ENCODE measurements around the gene EFL1.

Gene EFL1

GRCh38 chr15:82129761-82130160, 132.8 kb downstream of the EFL1 start:
- TF ChIP-seq CTCF (conservative IDR thresholded peaks at IDR 0.05; ENCODE audit: low read depth, low read length), result no peak
- DNase-seq (ENCODE audit: low read depth), result peak; percentile 96
- H3K4me3 ChIP-seq (ENCODE audit: low read depth, low read length), result no peak overlapping the region

DNA sequence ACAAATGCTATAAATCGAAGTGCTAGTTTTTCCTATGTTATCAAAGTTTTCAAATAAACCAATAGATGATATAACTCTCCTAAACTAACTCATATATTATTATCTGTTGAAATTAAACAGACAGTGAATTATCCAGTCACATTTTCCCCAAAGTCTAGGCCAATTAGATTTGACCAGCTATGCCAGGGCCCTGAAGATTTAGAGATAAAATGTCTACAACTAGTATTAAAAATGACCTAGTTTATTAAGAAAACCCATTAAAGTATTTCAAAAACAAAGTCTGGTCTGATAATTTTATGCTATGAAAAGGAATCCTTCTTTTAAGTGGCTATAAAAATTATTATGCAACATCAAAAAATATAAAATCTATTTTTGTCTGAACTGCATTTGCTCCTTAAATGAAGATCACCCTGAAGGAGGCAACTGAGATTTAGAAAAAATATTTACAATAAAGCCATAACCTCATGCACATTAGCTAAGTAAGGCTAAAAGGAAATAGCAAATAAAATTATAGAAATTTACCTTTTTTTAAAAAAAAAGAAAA, 133.3 kb downstream of the EFL1 start:
- no peak overlapping the region for H3K4me3 ChIP-seq (ENCODE audit: low read depth, low read length)
- TF ChIP-seq CTCF (conservative IDR thresholded peaks at IDR 0.05; ENCODE audit: low read depth, low read length), result no peak
- no peak for DNase-seq (ENCODE audit: low read depth)

DNA sequence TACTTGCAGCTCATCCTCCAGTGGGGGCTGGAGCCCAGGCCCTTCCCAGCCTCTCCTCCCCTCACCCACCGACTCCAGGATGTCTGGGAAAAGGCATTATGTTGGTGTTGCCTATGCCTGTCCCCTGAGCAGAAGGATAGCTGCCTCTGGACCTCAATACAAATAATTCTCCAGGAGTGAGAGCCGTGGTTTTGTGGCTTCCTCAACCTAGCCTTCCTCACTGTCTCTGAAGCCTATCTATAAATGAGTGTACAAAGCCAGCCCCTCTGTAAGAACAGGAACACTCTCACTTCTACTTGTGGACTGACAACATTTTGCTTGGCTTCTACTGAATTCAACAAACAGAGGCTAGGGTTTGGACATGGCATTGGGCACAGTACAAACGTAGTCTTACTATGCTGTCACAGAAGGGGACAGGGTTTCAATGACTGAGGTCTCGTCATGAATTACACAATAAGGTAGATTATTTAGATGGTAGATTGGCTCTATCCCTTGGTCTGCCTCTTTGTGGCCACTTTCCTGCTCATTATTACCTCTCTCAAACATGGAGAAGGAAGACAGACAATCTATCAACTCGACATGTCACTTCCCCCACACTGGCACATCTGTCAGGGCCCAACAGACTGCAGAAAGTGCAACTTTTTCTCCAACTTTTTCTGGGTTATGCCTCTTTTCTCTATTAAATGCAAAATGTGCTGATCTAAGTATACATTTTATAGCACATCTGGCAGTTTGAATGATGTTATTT, 134.0 kb downstream of the EFL1 start:
- TF ChIP-seq CTCF (conservative IDR thresholded peaks at IDR 0.05; ENCODE audit: low read depth, low read length), result no peak
- DNase-seq (ENCODE audit: low read depth), result no peak
- H3K4me3 ChIP-seq (ENCODE audit: low read depth, low read length), result no peak overlapping the region

GRCh38 chr15:82127581-82127980, 135.0 kb downstream of the EFL1 start:
- DNase-seq (ENCODE audit: low read depth), result no peak
- no peak for TF ChIP-seq CTCF (conservative IDR thresholded peaks at IDR 0.05; ENCODE audit: low read depth, low read length)
- no peak overlapping the region for H3K4me3 ChIP-seq (ENCODE audit: low read depth, low read length)

DNA sequence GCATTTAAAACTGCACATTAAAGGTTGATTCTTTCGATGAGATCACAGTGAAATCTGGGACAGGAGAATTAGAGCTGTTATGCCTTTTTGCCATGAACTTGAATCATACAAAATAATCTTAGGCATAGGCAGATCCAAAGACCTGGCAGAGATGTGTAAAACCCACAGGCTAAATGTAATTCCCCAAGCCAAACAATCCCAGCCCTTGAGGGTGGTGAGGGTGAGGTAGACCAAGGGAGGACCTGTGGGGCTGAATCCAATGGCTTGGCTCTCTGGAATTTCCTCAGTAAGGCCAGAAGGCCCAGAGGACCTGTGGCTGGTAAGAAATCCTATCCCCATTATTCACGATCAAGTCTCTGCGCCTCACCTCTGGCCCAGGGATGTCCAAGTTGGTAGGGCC, 136.2 kb downstream of the EFL1 start:
- H3K4me3 ChIP-seq (ENCODE audit: low read depth, low read length), result no peak overlapping the region
- TF ChIP-seq CTCF (conservative IDR thresholded peaks at IDR 0.05; ENCODE audit: low read depth, low read length), result no peak
- no peak for DNase-seq (ENCODE audit: low read depth)

DNA sequence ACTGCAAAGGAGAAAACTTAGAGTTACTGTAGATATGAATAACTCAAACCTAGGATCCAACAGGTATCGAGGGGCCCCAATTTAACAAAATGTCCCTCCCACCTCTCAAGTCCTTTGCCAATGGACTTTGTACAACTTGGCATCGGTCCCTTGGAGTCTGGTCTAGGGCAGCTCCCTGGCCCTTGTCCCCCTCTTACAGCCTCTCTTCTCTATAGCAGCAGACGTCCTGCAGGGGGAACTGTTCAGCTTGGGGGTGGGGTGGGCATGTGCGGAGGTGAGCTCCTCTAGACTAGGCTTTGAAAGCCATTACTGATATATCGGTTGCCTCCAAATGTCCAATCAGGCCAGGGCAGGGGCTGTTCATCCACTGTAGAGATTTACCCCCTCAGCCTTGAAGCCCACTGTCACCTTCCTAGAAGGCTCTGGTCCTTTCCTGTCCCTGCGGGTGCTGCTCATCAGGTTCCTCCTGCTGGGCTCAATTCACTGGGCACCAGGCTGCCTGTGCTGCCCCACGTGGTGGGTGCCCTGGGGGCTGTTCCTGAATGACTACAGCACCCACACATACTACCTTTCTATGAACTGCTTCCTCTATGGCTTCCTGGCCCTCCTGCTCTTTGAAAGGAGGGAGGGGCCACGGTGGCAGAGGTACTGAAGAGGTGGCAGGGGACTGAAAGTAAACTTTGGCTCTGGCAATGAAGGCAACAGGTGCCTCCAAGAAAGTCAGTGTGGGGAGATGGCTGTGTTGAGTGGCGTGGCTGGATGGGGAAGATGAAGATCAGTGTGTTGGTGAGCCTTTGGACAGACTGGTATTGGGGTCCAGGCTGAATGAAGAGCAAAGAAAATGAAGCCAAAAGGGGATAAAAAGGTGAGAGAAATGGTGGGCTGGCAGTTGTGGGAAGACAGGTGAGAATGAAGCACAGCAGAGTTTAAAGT, 137.9 kb downstream of the EFL1 start:
- no peak for TF ChIP-seq CTCF (conservative IDR thresholded peaks at IDR 0.05; ENCODE audit: low read depth, low read length)
- no peak overlapping the region for H3K4me3 ChIP-seq (ENCODE audit: low read depth, low read length)
- no peak for DNase-seq (ENCODE audit: low read depth)

Measured in choroid plexus epithelial cell (primary cell).